Uterus (tissue), 4 donors: Measurements from ENCODE around the gene OR6C4. TPM values are rescaled to one million over a fixed set of nuclear protein-coding genes. Genes with fewer than 3 reads are reported as not detected.
"Not testable (repeated sequence)": the region's sequence is repeated elsewhere in the genome, so short reads cannot be mapped to it uniquely, and the experiment has no call there.

ENCODE experiments used
- DNase-seq, 2 donors: peaks; one replicate each; pipeline ENCODE4 v3.0.0-alpha.2; 2019 to 2020
- H3K27ac ChIP-seq, 2 donors: fragments of 200-600 bp; sonication (generic); 1 replicate in 1 of 2; 2 replicates in 1 of 2; pipeline ENCODE4 v1.5.1; 2016 to 2018
- H3K27me3 ChIP-seq, 2 donors: fragments of 200-600 bp; sonication (generic); one replicate each; pipeline ENCODE4 v1.5.1; 2018 to 2019; ENCODE audit warnings: control low read depth in 1 of 2
- H3K36me3 ChIP-seq, 2 donors: fragments of 200-600 bp; sonication (generic); one replicate each; pipeline ENCODE4 v1.5.1; 2019; ENCODE audit warnings: control low read depth in 1 of 2
- H3K4me1 ChIP-seq, 2 donors: fragments of 200-600 bp; sonication (generic); one replicate each; pipeline ENCODE4 v1.5.1; 2018 to 2019; ENCODE audit warnings: control low read depth in 1 of 2
- H3K4me3 ChIP-seq, 2 donors: fragments of 200-600 bp; sonication (generic); 1 replicate in 1 of 2; 2 replicates in 1 of 2; pipeline ENCODE4 v1.5.1; 2018 to 2019; ENCODE audit warnings: mild to moderate bottlenecking in 1 of 2
- H3K9me3 ChIP-seq, 2 donors: fragments of 200-600 bp; sonication (generic); one replicate each; pipeline ENCODE4 v1.5.1; 2019; ENCODE audit warnings: control low read depth in 1 of 2
- CTCF ChIP-seq, 4 experiments: fragments of 200-600 bp in 2 of 4; fragments of 450-650 bp in 2 of 4; sonication (generic) in 2 of 4; IDR thresholded peaks; one replicate each; pipeline ENCODE4 v1.5.1; 2016 to 2019; ENCODE audit warnings: antibody characterized with exemption in 4 of 4, mild to moderate bottlenecking in 2 of 4, moderate library complexity in 1 of 4
- POLR2A ChIP-seq, 2 donors: fragments of 450-650 bp; IDR thresholded peaks; one replicate each; pipeline ENCODE4 v1.6.1; 2016; ENCODE audit warnings: antibody characterized with exemption in 2 of 2, mild to moderate bottlenecking in 1 of 2, moderate library complexity in 1 of 2
- intact Hi-C: fragments of 100-400 bp; cut with DNase I; formaldehyde crosslinking; loops from one replicate; pipeline ENCODE4 v1.15.1; 2023; ENCODE audit warnings: low total_unique reads
- total RNA-seq, 4 donors: library from RNA; depleted of rRNA in 3 of 4; stranded (reverse); fragments of >200 nt in 3 of 4; gene quantifications; one replicate each; pipeline versions ENCODE4 v1.1.0 to v1.2.4, GENCODE V29; 2014 to 2023
- donor health status: DM: yes; HTN: yes; CAD: no.

Gene OR6C4
- total RNA-seq, result not detected

- Histone ChIP-seq H3K36me3 (no peaks in the 10 kb centered on the region), H3K27ac (no peak within 1 kb of the TSS), H3K4me1 (no peaks in the 10 kb centered on the region), H3K9me3 (no peaks in the 10 kb centered on the region), H3K27me3 (no peaks in the 10 kb centered on the region), H3K4me3 (no peak within 1 kb of the TSS)
- intact Hi-C loops, result no loop called here
- no peak for DNase-seq
- TF ChIP-seq POLR2A (IDR thresholded peaks at IDR 0.05) (no peak), CTCF (IDR thresholded peaks at IDR 0.05) (no peak)
These were observed at the start of gene OR6C4 for GRCh38 chr12:55549302-55549701. Gene OR6C4, plus strand, starts transcription at chr12:55549602. Its CDS starts 1,625 bp downstream, at chr12:55551227.

- Histone ChIP-seq H3K27ac (no peak overlapping the region), H3K4me1 (no peaks in the 10 kb centered on the region), H3K36me3 (no peaks in the 10 kb centered on the region), H3K4me3 (no peak overlapping the region), H3K27me3 (no peaks in the 10 kb centered on the region), H3K9me3 (no peaks in the 10 kb centered on the region)
- no peak for DNase-seq
- TF ChIP-seq CTCF (IDR thresholded peaks at IDR 0.05) (no peak), POLR2A (IDR thresholded peaks at IDR 0.05) (no peak)
- intact Hi-C loops, result no loop called here
These were observed 49.6 kb upstream of the OR6C4 start for GRCh38 chr12:55499810-55500252.

- Histone ChIP-seq H3K27me3 (no peaks in the 10 kb centered on the region), H3K9me3 (no peaks in the 10 kb centered on the region), H3K36me3 (no peaks in the 10 kb centered on the region), H3K4me1 (no peaks in the 10 kb centered on the region), H3K4me3 (no peak overlapping the region), H3K27ac (no peak overlapping the region)
- intact Hi-C loops, result no loop called here
- TF ChIP-seq POLR2A (IDR thresholded peaks at IDR 0.05) (no peak), CTCF (IDR thresholded peaks at IDR 0.05) (no peak)
- DNase-seq, result no peak
These were observed 47.8 kb upstream of the OR6C4 start for GRCh38 chr12:55501601-55502000.

GRCh38 chr12:55515696-55516095 lies 33.7 kb upstream of the OR6C4 start:
- H3K4me1 ChIP-seq, result no peaks in the 10 kb centered on the region
- no peaks in the 10 kb centered on the region for H3K9me3 ChIP-seq
- TF ChIP-seq CTCF (IDR thresholded peaks at IDR 0.05) (no peak), POLR2A (IDR thresholded peaks at IDR 0.05) (no peak)
- H3K27ac ChIP-seq, result no peak overlapping the region
- no peaks in the 10 kb centered on the region for H3K27me3 ChIP-seq
- no peaks in the 10 kb centered on the region for H3K36me3 ChIP-seq
- DNase-seq, result no peak
- no peak overlapping the region for H3K4me3 ChIP-seq
- intact Hi-C loops, result no loop called here

- intact Hi-C loops, result no loop called here
- Histone ChIP-seq H3K4me1 (no peaks in the 10 kb centered on the region), H3K9me3 (no peaks in the 10 kb centered on the region), H3K36me3 (no peaks in the 10 kb centered on the region), H3K27ac (no peak overlapping the region), H3K4me3 (no peak overlapping the region), H3K27me3 (no peaks in the 10 kb centered on the region)
- DNase-seq, result no peak
- TF ChIP-seq POLR2A (IDR thresholded peaks at IDR 0.05), result no peak
- no peak for TF ChIP-seq CTCF (IDR thresholded peaks at IDR 0.05)
These were observed 33.0 kb upstream of the OR6C4 start for GRCh38 chr12:55516391-55516790.

GRCh38 chr12:55548235-55548634 lies 1.2 kb upstream of the OR6C4 start:
- intact Hi-C loops, H3K9me3 ChIP-seq, DNase-seq, H3K27me3 ChIP-seq, H3K36me3 ChIP-seq, H3K4me1 ChIP-seq, H3K4me3 ChIP-seq, H3K27ac ChIP-seq: not testable (repeated sequence)
